Superior temporal gyrus (tissue), 1 donor: ENCODE results near the gene FITM2.

Experiments used
- DNase-seq: peaks from one replicate; pipeline ENCODE4 v3.0.0-alpha.2; 2016; ENCODE audit errors: extremely low spot score

Gene FITM2

DNA sequence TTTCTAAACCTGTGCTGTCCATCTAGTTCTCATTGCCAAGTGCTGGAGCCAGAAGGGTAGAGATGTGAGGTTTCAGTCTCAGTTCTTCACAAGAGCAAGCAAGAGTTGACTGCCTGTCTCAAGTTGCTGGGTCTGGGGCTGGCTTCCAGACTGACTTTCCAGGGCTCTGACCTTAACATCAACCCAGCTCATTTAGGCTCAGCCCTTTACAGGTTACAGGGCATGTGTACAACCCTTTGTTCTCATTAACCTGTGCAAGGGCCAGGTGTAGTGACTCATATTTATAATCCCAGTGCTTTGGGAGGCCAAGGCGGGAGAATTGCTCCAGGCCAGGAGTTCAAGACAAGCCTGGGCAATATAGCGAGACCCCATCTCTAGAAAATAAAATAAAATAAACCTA lies 30.6 kb downstream of the FITM2 start:
- no peak for DNase-seq

DNA sequence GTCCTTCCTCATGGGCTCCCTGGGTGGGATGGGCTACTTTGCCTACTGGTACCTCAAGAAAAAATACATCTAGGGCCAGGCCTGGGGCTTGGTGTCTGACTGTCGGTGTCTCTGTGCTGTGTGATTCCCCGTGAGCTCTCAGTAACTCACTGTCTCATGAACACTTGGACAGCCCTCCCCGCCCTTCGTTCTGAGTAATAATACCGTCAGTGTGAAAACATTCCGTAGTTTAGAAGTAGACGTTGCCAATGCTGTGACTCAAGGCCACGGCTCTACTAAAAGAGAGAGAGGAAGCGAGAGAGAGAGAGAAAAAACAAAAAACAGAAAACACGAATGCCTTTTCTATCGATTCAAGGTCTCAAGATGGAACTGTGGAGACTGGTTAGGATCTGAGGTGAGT lies 31.8 kb downstream of the FITM2 start:
- DNase-seq: peak; percentile 17

DNA sequence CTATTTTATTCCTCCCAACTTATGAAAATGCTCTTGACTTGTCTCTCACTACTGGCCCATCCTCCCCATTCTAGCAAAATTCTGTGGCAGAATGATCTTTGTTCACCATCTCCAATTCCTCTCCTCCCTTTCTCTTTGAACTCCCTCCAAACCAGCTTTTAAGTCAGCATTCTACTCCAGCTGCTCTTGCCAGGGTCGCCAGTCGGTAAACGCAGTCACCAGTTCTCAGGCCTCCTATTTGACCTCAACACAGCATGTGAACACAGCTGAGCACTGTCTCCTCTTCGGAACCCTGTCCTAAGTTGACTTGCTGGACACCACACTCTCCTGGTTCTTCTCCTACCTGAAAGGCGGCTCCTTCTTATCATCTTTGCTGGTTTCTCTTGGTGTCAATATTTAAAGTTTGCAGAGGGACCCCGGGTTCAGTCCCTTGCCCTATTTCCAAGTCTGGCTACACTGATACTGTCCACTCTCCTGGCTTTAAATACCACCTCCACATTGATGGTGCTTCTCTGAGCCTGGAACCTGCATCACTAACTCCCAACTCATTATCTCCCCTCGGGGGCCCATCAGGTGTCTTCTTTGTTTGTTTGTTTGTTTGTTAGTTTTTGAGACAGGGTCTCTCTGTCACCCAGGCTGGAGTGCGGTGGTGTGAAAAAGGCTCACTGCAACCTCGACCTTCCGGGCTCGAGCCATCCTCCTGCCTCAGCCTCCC lies 36.5 kb downstream of the FITM2 start:
- DNase-seq: no peak

DNA sequence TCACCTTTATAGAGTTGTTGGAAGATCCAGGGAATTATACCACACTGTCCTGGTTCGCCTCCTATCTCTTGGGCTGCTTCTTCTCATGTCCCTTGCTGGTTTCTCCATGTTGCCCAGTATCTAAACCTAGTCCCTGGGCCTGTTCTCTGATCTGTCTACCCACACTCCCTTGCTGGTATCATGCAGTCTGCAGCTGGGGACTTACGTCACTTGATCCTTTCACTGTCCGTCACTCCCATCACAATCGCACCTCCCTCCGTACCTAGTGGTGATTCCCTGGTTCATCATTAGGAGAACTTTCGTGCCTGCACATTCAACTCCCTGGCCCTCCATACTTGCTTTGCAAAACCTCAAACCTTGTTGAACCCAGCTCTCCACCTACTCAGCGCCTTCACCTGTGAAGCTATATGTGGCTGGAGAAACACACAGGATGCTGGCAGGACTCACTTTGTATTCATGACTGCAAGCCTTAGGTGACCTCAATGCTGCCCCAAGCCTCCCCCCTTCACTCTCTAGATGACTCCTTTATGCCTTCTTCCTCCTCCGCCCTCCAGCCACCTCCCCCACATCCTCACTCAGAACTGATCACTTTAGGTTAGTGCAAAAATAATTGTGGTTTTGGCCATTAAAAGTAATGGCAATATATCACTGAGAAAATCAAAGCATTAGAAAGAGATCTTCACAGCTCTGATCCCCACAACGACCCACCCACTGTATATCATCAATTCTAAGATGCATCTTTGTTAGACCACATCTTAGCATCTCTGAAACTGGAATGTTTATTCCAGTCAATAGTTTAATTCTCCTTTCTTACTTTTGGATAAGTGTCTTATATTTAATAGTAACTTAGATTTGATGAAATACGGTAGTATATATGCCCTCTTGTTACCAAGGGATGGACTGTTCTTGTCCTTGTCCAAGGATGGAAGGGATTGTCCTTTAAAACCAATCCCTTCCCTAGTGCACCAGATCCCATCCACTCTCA lies 37.5 kb downstream of the FITM2 start:
- no peak for DNase-seq

DNA sequence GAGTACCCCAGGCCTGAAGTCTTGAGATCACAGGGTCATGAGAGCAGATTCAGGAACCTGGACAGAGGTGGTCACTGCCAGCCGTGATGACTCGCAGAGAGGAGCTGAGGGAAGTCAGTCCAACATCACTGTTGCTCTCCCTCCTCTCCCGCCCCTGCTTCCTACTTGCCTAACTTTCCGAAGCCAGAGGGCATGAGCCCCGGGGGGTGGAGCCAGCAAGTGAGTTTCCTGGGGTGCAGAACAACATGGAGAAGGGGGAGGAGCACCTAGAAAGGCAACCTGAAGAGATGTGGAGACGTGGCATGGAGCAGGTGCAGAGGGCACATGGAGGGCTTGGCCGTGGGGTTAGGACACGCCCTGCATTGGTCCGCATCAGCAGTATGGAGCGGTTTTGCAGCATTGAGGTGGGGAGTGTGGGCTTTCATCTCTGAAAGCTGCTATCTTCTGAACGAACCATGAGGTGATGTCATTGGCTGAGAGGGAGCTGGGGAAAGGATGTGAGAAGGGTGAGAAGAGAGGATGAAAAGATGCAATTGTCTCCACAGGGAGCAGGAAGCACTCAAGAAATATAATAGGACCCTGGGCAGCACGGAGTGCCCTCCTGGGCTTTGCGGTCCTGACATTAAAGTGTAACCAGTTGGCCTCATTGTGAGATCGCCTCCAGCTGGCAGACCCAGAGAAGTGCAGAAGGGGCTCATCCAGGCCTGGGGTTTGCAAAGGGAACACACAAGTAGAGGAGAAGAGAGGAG lies 38.9 kb downstream of the FITM2 start:
- no peak for DNase-seq

DNA sequence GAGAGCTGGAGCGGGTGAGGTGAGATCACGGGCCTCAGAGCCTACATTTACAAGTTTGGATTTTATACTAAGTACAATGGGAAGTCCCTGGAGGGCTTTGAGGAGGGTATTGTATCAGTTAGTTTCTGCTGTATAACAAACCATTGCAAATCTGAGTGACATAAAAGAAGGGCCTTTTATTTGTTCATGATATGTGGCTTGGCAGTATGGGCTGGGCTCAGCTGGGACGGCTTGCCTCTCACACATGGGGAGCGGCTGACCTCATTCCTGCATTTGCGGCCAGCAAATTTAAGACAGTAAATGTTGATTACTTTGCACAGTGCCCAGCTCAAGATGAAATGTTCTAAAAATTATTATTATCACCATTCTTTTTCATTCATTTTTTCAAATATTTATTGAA lies 42.2 kb downstream of the FITM2 start:
- DNase-seq: no peak

DNA sequence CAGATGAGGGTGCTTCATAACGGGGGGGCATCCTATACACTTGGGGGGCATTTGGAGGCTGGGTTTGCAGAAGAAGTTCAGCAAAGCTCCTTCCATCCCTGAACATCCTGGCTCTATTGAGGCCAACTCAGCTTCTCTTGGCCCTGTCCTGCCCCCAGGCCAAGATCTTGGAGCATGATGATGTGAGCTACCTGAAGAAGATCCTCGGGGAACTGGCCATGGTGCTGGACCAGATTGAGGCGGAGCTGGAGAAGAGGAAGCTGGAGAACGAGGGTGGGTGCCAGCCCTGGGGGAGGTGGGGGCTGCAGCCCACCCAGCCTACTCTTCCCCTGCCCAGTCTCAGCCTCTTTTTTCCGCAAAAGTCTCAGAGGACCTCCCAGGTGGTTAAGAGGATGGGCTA lies 46.7 kb downstream of the FITM2 start:
- DNase-seq: no peak

DNA sequence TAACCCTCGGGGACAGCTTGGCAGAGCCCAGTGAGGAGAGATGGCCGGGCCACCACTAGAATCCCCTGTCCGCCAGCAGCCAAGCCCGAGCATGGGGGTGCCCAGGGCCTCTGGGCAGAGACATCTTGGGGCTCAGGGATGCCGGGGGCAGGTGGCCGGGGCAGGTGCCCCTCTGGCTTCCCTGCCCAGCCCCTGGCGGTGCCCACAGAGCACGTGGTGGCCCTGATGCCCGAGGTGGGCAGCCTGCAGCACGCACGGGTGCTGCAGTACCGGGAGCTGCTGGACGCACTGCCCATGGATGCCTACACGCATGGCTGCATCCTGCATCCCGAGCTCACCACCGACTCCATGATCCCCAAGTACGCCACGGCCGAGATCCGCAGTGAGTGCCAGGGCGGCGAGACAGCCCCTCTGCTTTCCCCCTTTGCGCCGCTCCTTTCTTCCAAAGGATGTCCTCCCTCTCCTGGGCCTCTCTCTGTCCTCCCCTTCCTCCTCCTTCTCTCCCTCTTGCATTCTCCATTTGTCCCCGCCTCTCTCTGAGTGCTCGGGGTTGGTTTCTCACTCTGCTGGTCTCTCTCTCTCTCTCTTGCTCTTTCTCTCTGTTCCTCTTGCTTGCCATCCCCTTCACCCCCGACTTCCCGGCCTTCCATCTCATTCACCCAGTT lies 52.6 kb downstream of the FITM2 start:
- DNase-seq: no peak

DNA sequence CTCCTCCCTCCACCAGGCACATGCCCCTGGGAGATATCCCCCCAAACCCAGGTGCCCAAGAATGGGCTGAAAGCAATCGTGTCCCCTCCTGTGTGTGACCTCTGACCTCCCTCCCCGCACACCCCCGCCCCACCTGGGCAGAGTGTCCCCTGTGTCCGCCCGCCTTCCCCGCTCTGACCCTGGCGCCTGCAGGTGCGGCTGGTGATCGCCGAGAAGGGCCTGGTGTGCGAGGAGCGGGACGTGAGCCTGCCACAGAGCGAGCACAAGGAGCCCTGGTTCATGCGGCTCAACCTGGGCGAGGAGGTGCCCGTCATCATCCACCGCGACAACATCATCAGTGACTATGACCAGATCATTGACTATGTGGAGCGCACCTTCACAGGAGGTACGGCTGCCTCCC lies 54.0 kb downstream of the FITM2 start:
- DNase-seq: no peak

DNA sequence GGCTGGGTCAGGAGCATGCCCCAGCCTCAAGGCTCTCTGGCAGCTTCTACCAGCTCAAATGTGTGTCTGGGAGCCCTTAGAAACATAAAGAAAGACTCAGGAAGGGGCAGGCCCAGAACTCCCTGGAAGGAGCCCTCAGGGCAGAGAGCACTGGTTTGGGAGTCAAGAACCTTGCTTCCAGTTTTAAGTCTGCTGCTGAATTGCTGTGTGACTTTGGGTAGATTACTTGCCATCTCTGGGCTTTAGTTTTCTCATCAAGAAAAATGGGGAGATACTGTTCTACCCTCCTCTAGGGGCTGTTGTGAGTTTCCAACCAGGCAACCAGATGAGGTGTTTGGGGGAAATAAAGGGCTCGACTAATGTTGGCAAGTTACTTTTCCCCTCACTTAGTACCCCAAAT lies 55.1 kb downstream of the FITM2 start:
- DNase-seq: no peak

DNA sequence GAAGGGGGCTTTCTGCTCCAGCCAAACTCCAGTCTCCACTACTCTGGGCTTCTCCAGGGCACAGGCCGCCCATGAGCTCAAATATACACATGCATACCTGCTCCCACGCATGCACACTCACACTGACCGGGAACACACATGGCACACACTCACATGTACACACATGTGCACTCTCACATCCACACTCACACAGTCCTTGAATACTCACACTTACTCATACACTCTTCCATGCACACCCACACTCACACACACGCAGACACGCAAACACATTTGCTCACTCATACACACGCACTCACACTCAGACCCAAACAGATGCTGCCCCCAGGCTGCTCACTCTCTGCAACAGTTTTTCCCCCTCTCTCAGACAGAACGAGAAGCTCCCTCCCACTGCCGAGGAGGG lies 56.9 kb downstream of the FITM2 start:
- DNase-seq: no peak

DNA sequence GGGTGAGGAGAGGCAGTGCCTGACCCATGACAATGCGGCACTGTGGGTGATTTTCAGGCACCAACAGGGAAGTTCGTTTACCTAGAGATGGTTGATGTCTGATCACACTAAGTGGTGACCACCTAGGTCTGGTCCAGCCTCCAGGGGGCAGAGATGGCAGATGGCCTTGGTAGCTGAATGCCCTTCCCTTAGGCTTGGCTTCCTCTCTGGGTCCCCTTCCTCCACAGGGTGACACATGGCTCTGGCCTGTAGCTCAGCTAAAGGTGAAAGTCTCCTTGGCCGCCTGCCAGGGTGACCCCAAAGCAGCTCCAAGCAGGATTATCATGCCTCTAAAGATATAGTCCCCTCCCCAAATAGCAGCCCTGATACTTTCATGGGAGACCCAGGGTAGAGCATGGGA lies 57.5 kb downstream of the FITM2 start:
- DNase-seq: no peak
